SK-N-SH treated with all-trans-retinoic acid at 6 μM for 48 hours (cell line): Measurements from ENCODE around the gene TENT4B.

Experiments
- ATAC-seq: fragments of 200-7000 bp; cut with Tn5 transposase; 3 replicates; pipeline ENCODE4 v1.9.1; 2020; ENCODE audit warnings: mild to moderate bottlenecking, moderate library complexity
- ARNTL ChIP-seq: fragments of 450-650 bp; formaldehyde crosslinking; IDR thresholded peaks from 2 replicates; pipeline ENCODE4 v1.5.0; 2020; ENCODE audit warnings: low read depth, mild to moderate bottlenecking, moderate library complexity, borderline replicate concordance
- CREB5 ChIP-seq: fragments of 250-450 bp; sonication (Bioruptor Pico); IDR thresholded peaks from 2 replicates; pipeline ENCODE4 v1.5.1; 2020; ENCODE audit warnings: low read depth, mild to moderate bottlenecking, moderate library complexity
- CSDC2 ChIP-seq: fragments of 250-450 bp; sonication (Bioruptor Pico); IDR thresholded peaks from 2 replicates; pipeline ENCODE4 v1.5.0; 2020; ENCODE audit warnings: mild to moderate bottlenecking, moderate library complexity
- ESRRG ChIP-seq: fragments of 250-450 bp; sonication (Bioruptor Pico); IDR thresholded peaks from 2 replicates; pipeline ENCODE4 v1.6.1; 2021; ENCODE audit warnings: mild to moderate bottlenecking
- ISL1 ChIP-seq: fragments of 250-450 bp; sonication (Bioruptor Pico); IDR thresholded peaks from 2 replicates; pipeline ENCODE4 v2.1.2; 2022; ENCODE audit warnings: mild to moderate bottlenecking, moderate library complexity
- PATZ1 ChIP-seq: fragments of 250-450 bp; sonication (Bioruptor Pico); IDR thresholded peaks from 2 replicates; pipeline ENCODE4 v1.8.0; 2020; ENCODE audit warnings: mild to moderate bottlenecking, moderate library complexity, borderline replicate concordance
- POU6F1 ChIP-seq: fragments of 250-450 bp; sonication (Bioruptor Pico); IDR thresholded peaks from 2 replicates; pipeline ENCODE4 v1.8.0; 2021; ENCODE audit warnings: low read depth, mild to moderate bottlenecking, moderate library complexity, borderline replicate concordance
- PPARA ChIP-seq: fragments of 250-450 bp; sonication (Bioruptor Pico); IDR thresholded peaks from 2 replicates; pipeline ENCODE4 v1.5.0; 2020; ENCODE audit warnings: mild to moderate bottlenecking, borderline replicate concordance
- RARB ChIP-seq: fragments of 250-450 bp; sonication (Bioruptor Pico); IDR thresholded peaks from 2 replicates; pipeline ENCODE4 v1.8.0; 2021; ENCODE audit warnings: mild to moderate bottlenecking, moderate library complexity
- SNAI2 ChIP-seq: fragments of 250-450 bp; sonication (Bioruptor Pico); IDR thresholded peaks from 2 replicates; pipeline ENCODE4 v1.5.0; 2020; ENCODE audit warnings: mild to moderate bottlenecking, moderate library complexity
- TCF4 ChIP-seq: fragments of 250-450 bp; sonication (Bioruptor Pico); IDR thresholded peaks from 2 replicates; pipeline ENCODE4 v1.8.0; 2021; ENCODE audit warnings: mild to moderate bottlenecking, moderate library complexity, borderline replicate concordance
- TOX ChIP-seq: fragments of 250-450 bp; sonication (Bioruptor Pico); IDR thresholded peaks from 2 replicates; pipeline ENCODE4 v1.8.0; 2021; ENCODE audit warnings: mild to moderate bottlenecking, moderate library complexity, borderline replicate concordance
- TSHZ2 ChIP-seq: fragments of 250-450 bp; sonication (Bioruptor Pico); IDR thresholded peaks from 2 replicates; pipeline ENCODE4 v1.5.0; 2020; ENCODE audit warnings: mild to moderate bottlenecking, moderate library complexity
- ZC3H10 ChIP-seq: fragments of 250-450 bp; sonication (Bioruptor Pico); IDR thresholded peaks from 2 replicates; pipeline ENCODE4 v1.5.1; 2021; ENCODE audit warnings: mild to moderate bottlenecking, moderate library complexity
- ZNF70 ChIP-seq: fragments of 450-650 bp; formaldehyde crosslinking; IDR thresholded peaks from 2 replicates; pipeline ENCODE4 v1.5.0; 2020; ENCODE audit warnings: mild to moderate bottlenecking, moderate library complexity

Gene TENT4B

GRCh38 chr16:50208460-50208931, 55.4 kb downstream of the TENT4B start (continued):
- TF ChIP-seq TCF4 (CRISPR knock-in tag) = no peak
- no peak for TF ChIP-seq ZC3H10 (CRISPR knock-in tag)
- no peak for TF ChIP-seq ARNTL (CRISPR knock-in tag)
- no peak for TF ChIP-seq CSDC2
- TF ChIP-seq PPARA = no peak
- TF ChIP-seq ESRRG = no peak
- TF ChIP-seq, all 23 proteins: peak for 0

GRCh38 chr16:50209546-50210265, 56.6 kb downstream of the TENT4B start:
- TF ChIP-seq SNAI2 (CRISPR knock-in tag) (no peak), PPARA (no peak), PATZ1 (CRISPR knock-in tag) (no peak), ISL1 (no peak), TSHZ2 (CRISPR knock-in tag) (no peak), ARNTL (CRISPR knock-in tag) (no peak), RARB (CRISPR knock-in tag) (no peak)
- ATAC-seq = no peak

GRCh38 chr16:50210266-50211038, 57.3 kb downstream of the TENT4B start:
- TF ChIP-seq CREB5 (CRISPR knock-in tag) = no peak
- TF ChIP-seq TCF4 (CRISPR knock-in tag) = no peak
- no peak for TF ChIP-seq CSDC2
- TF ChIP-seq TOX (CRISPR knock-in tag) = no peak
- no peak for TF ChIP-seq TSHZ2 (CRISPR knock-in tag)
- no peak for TF ChIP-seq PPARA
- TF ChIP-seq ZC3H10 (CRISPR knock-in tag) = no peak
- TF ChIP-seq ESRRG = no peak
- TF ChIP-seq POU6F1 (CRISPR knock-in tag) = no peak
- TF ChIP-seq ZNF70 = no peak
- peak; percentile 94 for ATAC-seq
